Naive B cell (primary cell): ENCODE measurements around the gene ANK3. TPM values are rescaled to one million over a fixed set of nuclear protein-coding genes. Genes with fewer than 3 reads are reported as not detected.
"Not testable (repeated sequence)": the region's sequence is repeated elsewhere in the genome, so short reads cannot be mapped to it uniquely, and the experiment has no call there.

Experiments
- ATAC-seq, 2 donors: fragments of 150-1000 bp; cut with Tn5 transposase; 2 replicates each; pipeline ENCODE4 v1.10.0; 2021; ENCODE audit warnings: low read depth in 2 of 2, mild to moderate bottlenecking in 2 of 2, moderate library complexity in 2 of 2
- DNase-seq: peaks from one replicate; pipeline ENCODE4 v3.0.0; 2022
- H3K27ac Mint-ChIP-seq, 6 donors: one replicate each; pipeline ENCODE4 v1.8.0; 2020 to 2022; ENCODE audit warnings: mild to moderate bottlenecking in 6 of 6, mixed read lengths in 6 of 6, moderate library complexity in 5 of 6, inconsistent platforms in 2 of 6
- H3K27me3 Mint-ChIP-seq, 3 donors: one replicate each; pipeline ENCODE4 v1.8.0; 2021 to 2022; ENCODE audit warnings: mixed read lengths in 3 of 3, mild to moderate bottlenecking in 1 of 3
- H3K36me3 Mint-ChIP-seq, 2 donors: one replicate each; pipeline ENCODE4 v1.8.0; 2020 to 2022; ENCODE audit warnings: mixed read lengths in 2 of 2, inconsistent platforms in 1 of 2, mild to moderate bottlenecking in 1 of 2
- H3K4me1 Mint-ChIP-seq, 3 donors: one replicate each; pipeline ENCODE4 v1.8.0; 2020 to 2022; ENCODE audit warnings: mixed read lengths in 3 of 3, inconsistent platforms in 1 of 3, mild to moderate bottlenecking in 1 of 3, moderate library complexity in 1 of 3
- H3K4me3 Mint-ChIP-seq, 8 donors: one replicate each; pipeline ENCODE4 v1.8.0; 2020 to 2022; ENCODE audit warnings: mild to moderate bottlenecking in 8 of 8, mixed read lengths in 8 of 8, moderate library complexity in 8 of 8, inconsistent platforms in 2 of 8
- H3K9me3 Mint-ChIP-seq, 7 donors: one replicate each; pipeline ENCODE4 v1.8.0; 2020 to 2022; ENCODE audit warnings: mixed read lengths in 7 of 7, mild to moderate bottlenecking in 5 of 7, inconsistent platforms in 2 of 7, moderate library complexity in 1 of 7
- polyA plus RNA-seq, 6 donors: library from polyadenylated mRNA; unstranded; fragments of 300-500 nt; fragmentation: Illumina TruSeq; gene quantifications; one replicate each; pipeline ENCODE4 v1.2.3, GENCODE V29; 2021; ENCODE audit warnings: low read depth in 6 of 6

Gene ANK3
- polyA plus RNA-seq, 6 donors from 2014 or later, result 1.3 to 3.8 (median 2.5) TPM; not detected in 1

DNA sequence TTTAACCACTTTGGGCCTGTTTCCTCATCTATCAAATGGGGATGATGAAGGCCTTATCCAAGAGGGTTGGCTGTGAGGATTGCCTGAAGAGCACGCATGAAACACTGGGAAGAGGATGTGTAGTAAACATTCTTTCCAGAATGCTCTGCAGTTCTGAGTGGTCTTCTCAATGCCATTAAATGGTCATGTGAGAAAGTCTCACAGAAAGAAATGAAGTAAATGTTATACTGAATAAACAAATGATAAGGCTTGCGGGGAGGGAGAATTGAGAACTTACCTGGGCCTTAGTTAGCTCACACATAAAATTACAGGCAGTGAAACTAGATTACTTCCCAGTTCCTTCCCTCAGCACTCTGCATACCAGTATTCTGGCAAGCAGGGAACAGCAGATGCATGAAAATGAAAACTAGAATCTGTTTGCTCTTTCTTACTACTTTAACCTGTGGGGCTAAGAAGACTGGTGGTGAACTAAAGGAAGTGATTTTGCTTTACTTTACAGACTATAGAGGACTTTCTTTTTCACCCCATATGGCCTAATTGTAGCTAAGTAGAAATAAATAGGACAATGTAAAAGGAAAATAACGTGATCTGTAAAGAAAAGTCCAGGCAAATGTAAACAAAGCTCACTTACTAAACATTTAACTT lies 348.1 kb downstream of the ANK3 start:
- no peak overlapping the region for H3K4me3 Mint-ChIP-seq
- DNase-seq (no peak), ATAC-seq (no peak)
- no peaks in the 10 kb centered on the region for H3K36me3 Mint-ChIP-seq
- no peaks in the 10 kb centered on the region for H3K9me3 Mint-ChIP-seq
- H3K27ac Mint-ChIP-seq, result no peak overlapping the region
- H3K27me3 Mint-ChIP-seq, result no peaks in the 10 kb centered on the region
- peaks cover 0 to 8% (median 0%) of the 10 kb centered on the region in 3 donors for H3K4me1 Mint-ChIP-seq

DNA sequence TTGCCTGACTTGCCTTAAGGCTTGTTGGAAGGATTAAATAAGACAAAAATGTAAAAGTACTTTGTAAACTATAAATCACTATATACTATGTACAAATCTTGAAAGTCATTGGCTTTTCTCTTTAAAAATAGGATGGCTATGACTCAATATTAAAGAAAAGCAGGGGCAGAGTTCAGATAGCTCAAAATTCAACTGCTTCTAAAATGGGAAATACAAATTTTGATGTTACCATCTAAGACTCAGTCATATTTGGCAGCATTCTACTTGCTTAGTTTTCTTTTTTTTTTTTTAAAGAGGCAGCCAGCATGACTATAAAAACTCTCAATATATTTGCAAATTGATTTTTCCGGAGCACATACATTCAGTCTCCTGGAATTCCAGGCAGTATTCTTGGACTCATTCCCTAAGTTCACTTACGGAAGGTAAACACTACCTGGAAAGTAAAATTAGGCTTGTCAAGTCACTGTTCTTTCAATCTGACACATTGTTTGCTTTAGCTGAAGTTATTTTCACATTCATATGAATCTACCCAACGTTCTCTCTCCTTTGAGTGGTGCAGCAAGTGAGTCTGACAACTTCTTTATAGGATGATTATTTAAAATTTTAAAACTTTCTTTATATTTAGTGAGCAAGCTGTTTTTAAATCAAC lies 349.5 kb downstream of the ANK3 start:
- H3K27ac Mint-ChIP-seq, result no peak overlapping the region
- ATAC-seq (no peak), DNase-seq (no peak)
- H3K27me3 Mint-ChIP-seq, result no peaks in the 10 kb centered on the region
- H3K9me3 Mint-ChIP-seq, result no peaks in the 10 kb centered on the region
- H3K4me1 Mint-ChIP-seq, result peaks cover 0 to 11% (median 0%) of the 10 kb centered on the region in 3 donors
- no peak overlapping the region for H3K4me3 Mint-ChIP-seq
- H3K36me3 Mint-ChIP-seq, result no peaks in the 10 kb centered on the region

DNA sequence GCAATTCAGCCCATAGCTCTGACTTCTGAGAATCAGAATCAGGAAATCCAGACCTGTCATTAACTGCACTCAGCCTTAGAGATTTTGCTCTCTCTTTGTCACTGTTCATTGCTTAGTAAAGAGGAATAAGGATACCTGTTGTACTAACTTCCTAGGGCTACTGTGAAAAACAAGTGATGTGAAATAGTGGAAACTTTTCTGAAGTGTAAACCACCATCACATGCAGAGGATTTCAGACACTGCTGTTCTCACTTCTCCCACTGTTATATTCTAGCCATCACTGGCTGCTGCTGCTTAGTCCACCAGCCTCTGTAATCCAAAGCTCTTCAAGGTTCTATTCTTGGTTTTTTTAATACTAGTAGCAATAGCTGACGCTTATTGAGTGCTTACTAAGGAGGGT lies 353.7 kb downstream of the ANK3 start:
- H3K27ac Mint-ChIP-seq, result no peak overlapping the region
- no peaks in the 10 kb centered on the region for H3K9me3 Mint-ChIP-seq
- ATAC-seq (peak in 1 of 2 donors; percentile 83), DNase-seq (no peak)
- peaks cover 8 to 16% (median 9%) of the 10 kb centered on the region in 3 donors for H3K4me1 Mint-ChIP-seq
- no peak overlapping the region for H3K4me3 Mint-ChIP-seq
- H3K36me3 Mint-ChIP-seq, result no peaks in the 10 kb centered on the region
- no peaks in the 10 kb centered on the region for H3K27me3 Mint-ChIP-seq

DNA sequence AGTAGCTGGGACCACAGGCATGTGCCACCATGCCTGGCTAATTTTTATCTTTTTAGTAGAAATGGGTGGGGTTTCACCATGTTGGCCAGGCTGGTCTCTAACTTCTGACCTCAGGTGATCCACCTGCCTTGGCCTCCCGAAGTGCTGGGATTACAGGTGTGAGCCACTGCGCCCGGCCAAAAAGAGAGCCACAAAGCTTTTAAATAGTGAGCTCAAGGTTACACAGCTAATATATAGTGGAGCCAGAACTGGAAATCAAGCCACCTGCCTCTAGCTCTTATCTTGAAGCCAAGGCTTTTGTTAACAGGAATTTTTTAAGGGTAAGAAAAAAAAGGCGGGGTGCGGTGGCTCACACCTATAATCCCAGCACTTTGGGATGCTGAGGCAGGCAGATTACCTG lies 354.3 kb downstream of the ANK3 start:
- not testable (repeated sequence) for H3K9me3 Mint-ChIP-seq, H3K27me3 Mint-ChIP-seq, H3K36me3 Mint-ChIP-seq, H3K27ac Mint-ChIP-seq, DNase-seq, ATAC-seq
- Mint-ChIP-seq H3K4me3 (peak overlapping the region in 1 of 8 donors; percentile 22), H3K4me1 (peaks cover 8 to 16% (median 9%) of the 10 kb centered on the region in 3 donors)

DNA sequence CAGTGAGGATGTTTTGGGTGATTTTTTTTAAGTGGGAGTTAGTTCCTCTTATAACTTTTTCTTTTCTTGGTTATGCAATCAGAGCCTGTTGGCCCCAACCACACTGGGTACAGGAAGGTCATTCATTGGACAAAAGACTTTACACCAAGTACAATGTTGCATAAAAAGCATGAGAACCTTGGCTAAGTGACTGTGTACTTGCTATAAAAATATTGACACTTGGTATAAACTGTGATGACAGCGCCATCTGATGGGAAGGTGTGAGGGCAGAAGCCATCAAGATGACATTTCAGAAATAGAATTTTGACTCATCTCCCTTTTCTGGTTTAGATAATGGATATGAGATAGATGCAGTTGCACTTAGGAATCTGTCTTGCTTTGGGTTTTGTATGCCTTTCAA lies 357.0 kb downstream of the ANK3 start:
- peak; percentile 37 to 61 for ATAC-seq
- Mint-ChIP-seq H3K4me3 (no peak overlapping the region), H3K27me3 (no peaks in the 10 kb centered on the region), H3K27ac (no peak overlapping the region), H3K4me1 (peaks cover 8 to 16% (median 9%) of the 10 kb centered on the region in 3 donors), H3K36me3 (no peaks in the 10 kb centered on the region), H3K9me3 (no peaks in the 10 kb centered on the region)
- peak; percentile 37 for DNase-seq

DNA sequence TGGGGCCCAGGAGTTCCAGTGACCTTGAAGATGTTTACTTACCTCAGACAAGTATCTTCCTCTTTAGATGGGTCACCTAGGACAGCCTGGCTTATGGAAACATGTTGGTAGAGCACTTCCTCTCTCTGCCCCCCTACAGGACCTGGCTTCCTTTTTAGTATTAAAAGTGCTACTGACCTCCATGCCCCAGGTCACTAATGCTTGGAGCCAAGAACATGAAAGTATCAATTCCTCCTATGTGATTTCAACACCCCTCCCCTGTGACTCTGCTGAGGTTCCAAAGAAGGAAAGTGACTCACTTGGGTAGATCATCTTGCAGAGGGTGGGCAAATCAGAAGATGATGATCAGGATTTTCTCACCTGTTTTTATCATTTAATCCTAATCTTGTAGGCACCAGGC lies 358.0 kb downstream of the ANK3 start:
- Mint-ChIP-seq H3K27ac (peak overlapping the region in 2 of 6 donors; percentile 15 to 83), H3K36me3 (no peaks in the 10 kb centered on the region), H3K27me3 (no peaks in the 10 kb centered on the region), H3K9me3 (no peaks in the 10 kb centered on the region), H3K4me1 (peaks cover 8 to 11% (median 9%) of the 10 kb centered on the region in 3 donors), H3K4me3 (no peak overlapping the region)
- ATAC-seq (no peak), DNase-seq (no peak)

DNA sequence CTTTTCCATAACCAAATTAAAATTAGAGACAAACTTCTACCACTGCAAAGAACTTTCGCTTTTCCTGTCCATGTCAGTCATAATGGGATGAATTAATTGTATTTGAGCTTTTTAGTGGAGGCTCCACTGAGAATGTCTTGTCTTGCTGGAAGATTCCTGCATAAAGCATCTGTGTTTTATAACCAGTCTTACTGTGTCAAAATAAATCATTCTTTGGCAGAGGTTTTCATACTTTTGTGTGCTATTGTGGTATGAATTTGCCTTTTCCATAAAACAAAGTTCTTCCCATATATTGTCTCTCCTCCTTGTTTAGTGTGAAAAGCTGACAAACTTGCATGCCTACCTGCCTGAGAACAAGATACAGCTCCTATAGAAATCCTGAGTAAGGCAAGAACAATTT lies 358.5 kb downstream of the ANK3 start:
- H3K27ac Mint-ChIP-seq, result peak overlapping the region in 1 of 6 donors; percentile 83
- H3K4me3 Mint-ChIP-seq, result no peak overlapping the region
- no peak for DNase-seq
- H3K9me3 Mint-ChIP-seq, result no peaks in the 10 kb centered on the region
- H3K4me1 Mint-ChIP-seq, result peaks cover 8 to 10% (median 9%) of the 10 kb centered on the region in 3 donors
- H3K27me3 Mint-ChIP-seq, result no peaks in the 10 kb centered on the region
- H3K36me3 Mint-ChIP-seq, result no peaks in the 10 kb centered on the region
- no peak for ATAC-seq

DNA sequence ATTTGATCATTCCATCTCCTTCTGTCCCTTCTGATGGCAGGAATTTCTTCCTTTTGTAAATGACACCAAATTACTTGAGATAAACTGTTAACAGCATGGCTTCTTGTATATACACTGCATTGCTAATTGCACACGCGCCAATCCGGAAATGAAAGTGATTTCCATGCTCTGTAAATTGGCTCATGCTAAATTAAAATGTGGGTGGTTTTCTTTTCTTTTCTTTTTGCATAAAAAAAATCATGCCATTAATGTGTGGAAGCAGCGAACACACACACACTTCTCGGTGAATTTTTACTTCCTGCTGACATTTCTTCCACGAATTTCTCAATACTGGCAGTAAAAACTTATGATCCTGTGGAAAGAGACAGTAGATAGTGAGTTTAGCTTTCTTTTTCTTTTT lies 360.2 kb downstream of the ANK3 start:
- no peak overlapping the region for H3K27ac Mint-ChIP-seq
- no peaks in the 10 kb centered on the region for H3K9me3 Mint-ChIP-seq
- DNase-seq (no peak), ATAC-seq (no peak)
- H3K36me3 Mint-ChIP-seq, result no peaks in the 10 kb centered on the region
- H3K4me3 Mint-ChIP-seq, result no peak overlapping the region
- H3K27me3 Mint-ChIP-seq, result no peaks in the 10 kb centered on the region
- H3K4me1 Mint-ChIP-seq, result peaks cover 8 to 9% (median 8%) of the 10 kb centered on the region in 3 donors

DNA sequence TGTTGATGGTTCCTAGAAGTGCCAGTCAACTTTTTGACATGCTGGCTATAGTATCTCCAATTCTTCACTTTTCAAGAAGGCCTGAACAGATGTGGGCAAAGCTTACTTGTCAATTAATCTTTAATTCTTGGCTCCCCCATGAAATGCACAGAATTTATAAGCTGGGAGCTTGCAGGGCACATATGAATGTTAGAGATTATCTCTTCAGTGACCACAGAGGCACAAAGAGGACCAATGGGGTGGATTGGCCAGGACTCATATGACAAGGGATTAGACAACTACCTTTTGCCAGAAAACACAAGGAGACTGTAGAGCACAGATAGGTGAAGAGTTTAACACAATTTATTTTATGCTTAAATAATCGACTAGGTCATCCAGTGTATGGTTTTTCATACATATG lies 361.6 kb downstream of the ANK3 start:
- no peaks in the 10 kb centered on the region for H3K36me3 Mint-ChIP-seq
- H3K4me3 Mint-ChIP-seq, result no peak overlapping the region
- no peak for ATAC-seq
- no peaks in the 10 kb centered on the region for H3K9me3 Mint-ChIP-seq
- peaks cover 8 to 9% (median 8%) of the 10 kb centered on the region in 3 donors for H3K4me1 Mint-ChIP-seq
- H3K27ac Mint-ChIP-seq, result no peak overlapping the region
- no peaks in the 10 kb centered on the region for H3K27me3 Mint-ChIP-seq
- DNase-seq, result no peak

DNA sequence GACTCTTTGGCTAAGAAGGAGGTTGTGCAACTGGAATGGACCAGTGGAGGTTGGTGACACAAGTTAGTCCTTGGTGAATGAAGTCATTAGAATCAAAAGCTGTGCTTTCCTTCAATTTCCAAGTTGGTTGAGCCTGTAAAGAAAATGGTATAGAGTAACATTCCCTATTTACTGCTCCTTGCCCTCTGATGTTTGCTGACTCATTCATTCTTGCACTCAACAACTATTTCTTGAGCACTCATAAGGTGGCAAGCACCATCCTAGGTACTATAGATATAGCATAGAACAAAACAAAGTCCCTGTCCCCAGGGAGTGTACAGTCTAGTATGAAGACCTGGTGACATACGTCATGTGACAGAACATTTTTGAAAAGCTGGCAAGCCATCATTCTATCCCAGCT lies 364.4 kb downstream of the ANK3 start:
- Mint-ChIP-seq H3K4me3 (no peak overlapping the region), H3K27me3 (peaks cover 0 to 9% (median 0%) of the 10 kb centered on the region in 3 donors), H3K27ac (no peak overlapping the region), H3K4me1 (no peaks in the 10 kb centered on the region), H3K36me3 (no peaks in the 10 kb centered on the region), H3K9me3 (no peaks in the 10 kb centered on the region)
- ATAC-seq (no peak), DNase-seq (no peak)

DNA sequence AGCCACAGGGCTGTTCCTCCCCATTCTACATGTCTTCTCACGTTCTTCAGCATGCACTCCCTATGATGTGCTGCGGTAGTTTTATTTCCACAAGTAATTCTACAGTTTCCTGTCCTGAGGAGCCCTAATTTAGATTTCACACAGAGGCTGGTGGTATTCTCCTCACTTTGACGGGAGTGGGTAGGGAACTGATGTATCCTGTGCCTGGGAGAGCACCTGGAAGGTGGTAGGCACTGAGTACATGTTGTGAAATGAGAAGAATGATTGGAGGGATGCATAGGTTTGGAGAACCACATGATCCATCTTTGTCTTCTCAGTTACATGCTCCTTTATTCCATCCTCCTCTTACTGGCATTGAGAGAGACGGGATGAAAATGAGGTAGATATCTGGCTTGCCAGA lies 365.2 kb downstream of the ANK3 start:
- Mint-ChIP-seq H3K4me3 (no peak overlapping the region), H3K4me1 (no peaks in the 10 kb centered on the region), H3K27ac (no peak overlapping the region), H3K9me3 (no peaks in the 10 kb centered on the region), H3K36me3 (no peaks in the 10 kb centered on the region), H3K27me3 (peaks cover 0 to 9% (median 0%) of the 10 kb centered on the region in 3 donors)
- no peak for ATAC-seq
- DNase-seq, result no peak

DNA sequence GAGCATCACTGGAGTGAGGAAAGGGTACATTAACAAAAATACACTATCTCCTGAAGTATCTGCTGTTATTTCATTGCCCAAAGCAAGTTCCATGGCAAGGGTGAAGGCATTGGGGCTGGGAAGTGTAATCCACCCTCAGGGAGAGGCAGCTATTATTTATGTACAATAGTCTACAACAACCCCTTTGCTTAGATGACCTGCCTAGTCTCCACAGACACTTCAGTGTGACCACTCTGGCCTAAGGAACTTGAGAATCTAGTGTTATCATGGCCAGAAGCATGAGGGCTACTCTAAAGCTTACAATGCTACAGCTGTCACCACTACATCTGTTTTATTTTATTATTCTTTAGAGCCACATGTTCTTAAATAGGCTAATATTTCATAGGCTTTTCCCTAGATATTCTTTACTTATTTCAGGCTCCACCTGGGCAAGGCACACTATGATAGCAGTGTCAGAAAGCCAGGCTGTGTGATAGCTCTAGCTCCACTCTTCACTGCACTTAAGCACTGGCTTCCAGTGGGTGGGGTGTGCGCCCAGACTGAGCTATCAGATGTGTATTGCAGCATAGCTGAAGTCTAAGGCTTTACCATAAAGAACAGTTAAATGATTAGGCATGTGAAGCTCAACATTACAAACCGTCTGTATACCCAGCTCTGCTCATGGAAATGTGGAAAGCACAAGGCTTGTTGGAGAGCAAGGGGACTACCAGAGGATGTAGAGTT lies 366.4 kb downstream of the ANK3 start:
- H3K4me1 Mint-ChIP-seq, result no peaks in the 10 kb centered on the region
- H3K4me3 Mint-ChIP-seq, result no peak overlapping the region
- DNase-seq (no peak), ATAC-seq (no peak)
- H3K36me3 Mint-ChIP-seq, result no peaks in the 10 kb centered on the region
- peaks cover 0 to 16% (median 0%) of the 10 kb centered on the region in 3 donors for H3K27me3 Mint-ChIP-seq
- no peaks in the 10 kb centered on the region for H3K9me3 Mint-ChIP-seq
- H3K27ac Mint-ChIP-seq, result no peak overlapping the region

DNA sequence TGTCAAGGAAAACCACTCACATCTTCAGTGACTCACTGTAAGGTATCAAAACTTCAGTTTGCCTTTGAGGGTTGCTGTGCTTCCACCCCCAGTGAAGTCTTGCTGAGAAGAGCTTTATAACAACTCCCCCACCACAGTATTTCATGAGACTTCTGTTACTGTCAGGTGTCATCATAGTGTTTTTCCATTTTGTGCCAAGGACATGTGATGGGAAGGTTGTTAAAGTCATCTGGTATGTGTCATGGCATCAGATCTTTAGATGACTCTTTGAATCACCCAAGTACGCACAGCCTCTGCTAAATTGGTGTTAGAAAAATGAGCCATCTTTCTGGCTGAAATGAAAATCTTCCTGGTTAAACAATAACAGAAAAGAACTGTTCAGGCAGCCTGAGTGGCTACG lies 368.3 kb downstream of the ANK3 start:
- H3K27me3 Mint-ChIP-seq, result peaks cover 0 to 24% (median 0%) of the 10 kb centered on the region in 3 donors
- DNase-seq (no peak), ATAC-seq (no peak)
- H3K36me3 Mint-ChIP-seq, result no peaks in the 10 kb centered on the region
- H3K9me3 Mint-ChIP-seq, result no peaks in the 10 kb centered on the region
- no peak overlapping the region for H3K4me3 Mint-ChIP-seq
- no peaks in the 10 kb centered on the region for H3K4me1 Mint-ChIP-seq
- H3K27ac Mint-ChIP-seq, result no peak overlapping the region

DNA sequence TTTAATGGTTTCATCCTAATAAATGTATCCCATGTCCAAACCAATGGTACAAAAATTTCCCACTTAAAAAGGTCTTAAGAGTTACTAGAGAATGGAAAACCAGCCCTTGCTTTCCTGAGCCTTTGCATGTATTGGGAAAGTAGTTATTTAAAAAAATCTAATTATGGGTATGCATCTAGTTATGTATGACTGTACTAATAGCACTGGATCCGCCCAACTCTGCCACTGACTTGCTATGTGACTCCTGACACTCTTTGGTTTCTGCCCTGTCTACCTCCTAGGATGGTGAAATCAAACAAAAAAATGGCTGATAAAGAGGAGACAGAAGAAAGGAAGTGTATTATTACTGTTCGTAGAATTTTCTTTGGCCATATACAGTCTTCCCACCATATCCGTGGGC lies 372.9 kb downstream of the ANK3 start:
- Mint-ChIP-seq H3K9me3 (peaks cover 0 to 1% (median 0%) of the 10 kb centered on the region in 7 donors), H3K4me3 (no peak overlapping the region), H3K4me1 (no peaks in the 10 kb centered on the region), H3K27me3 (peaks cover 5 to 33% (median 8%) of the 10 kb centered on the region in 3 donors), H3K36me3 (no peaks in the 10 kb centered on the region), H3K27ac (no peak overlapping the region)
- no peak for ATAC-seq
- no peak for DNase-seq
